Measurements from ENCODE around the gene DYSF. TPM values are rescaled to one million over a fixed set of nuclear protein-coding genes. Genes with fewer than 3 reads are reported as not detected.

DYSF gene
- total RNA-seq, 1 donor from 2014 or later, result 85.9 TPM

GRCh38 chr2:71548646-71549425, 95.5 kb downstream of the DYSF start:
- DNase-seq (ENCODE audit: low read depth in 2 of 2), result peak in 1 of 2 donors; percentile 66

- DNase-seq (ENCODE audit: low read depth in 2 of 2), result no peak
Measured at GRCh38 chr2:71550801-71551630, 97.7 kb downstream of the DYSF start.

GRCh38 chr2:71551631-71551915, 98.2 kb downstream of the DYSF start:
- no peak for DNase-seq (ENCODE audit: low read depth in 2 of 2)

GRCh38 chr2:71552356-71552755, 99.0 kb downstream of the DYSF start:
- DNase-seq (ENCODE audit: low read depth in 2 of 2), result no peak

- no peak for DNase-seq (ENCODE audit: low read depth in 2 of 2)
Measured at GRCh38 chr2:71552861-71553301, 99.5 kb downstream of the DYSF start.

- DNase-seq (ENCODE audit: low read depth in 2 of 2), result no peak
Measured at GRCh38 chr2:71554028-71554705, 100.8 kb downstream of the DYSF start.

GRCh38 chr2:71554706-71555056, 101.3 kb downstream of the DYSF start:
- DNase-seq (ENCODE audit: low read depth in 2 of 2), result no peak

GRCh38 chr2:71555798-71556454, 102.6 kb downstream of the DYSF start:
- no peak for DNase-seq (ENCODE audit: low read depth in 2 of 2)

GRCh38 chr2:71556692-71557250, 103.4 kb downstream of the DYSF start:
- DNase-seq (ENCODE audit: low read depth in 2 of 2), result peak in 1 of 2 donors; percentile 52

GRCh38 chr2:71557321-71557720, 104.0 kb downstream of the DYSF start:
- DNase-seq (ENCODE audit: low read depth in 2 of 2), result no peak

- DNase-seq (ENCODE audit: low read depth in 2 of 2), result no peak
Measured at GRCh38 chr2:71558300-71559051, 105.1 kb downstream of the DYSF start.

- DNase-seq (ENCODE audit: low read depth in 2 of 2), result no peak
Measured at GRCh38 chr2:71559080-71559827, 105.9 kb downstream of the DYSF start.

- DNase-seq (ENCODE audit: low read depth in 2 of 2), result no peak
Measured at GRCh38 chr2:71559828-71560637, 106.7 kb downstream of the DYSF start.

- no peak for DNase-seq (ENCODE audit: low read depth in 2 of 2)
Measured at GRCh38 chr2:71560638-71561011, 107.3 kb downstream of the DYSF start.

- DNase-seq (ENCODE audit: low read depth in 2 of 2), result no peak
Measured at GRCh38 chr2:71561441-71562267, 108.3 kb downstream of the DYSF start.

GRCh38 chr2:71562518-71562917, 109.2 kb downstream of the DYSF start:
- no peak for DNase-seq (ENCODE audit: low read depth in 2 of 2)

GRCh38 chr2:71563872-71564271, 110.5 kb downstream of the DYSF start:
- DNase-seq (ENCODE audit: low read depth in 2 of 2), result no peak

- no peak for DNase-seq (ENCODE audit: low read depth in 2 of 2)
Measured at GRCh38 chr2:71564361-71564760, 111.0 kb downstream of the DYSF start.
